Measurements from ENCODE around the gene TMEM30B. TPM values are rescaled to one million over a fixed set of nuclear protein-coding genes. Genes with fewer than 3 reads are reported as not detected.
"Not testable (repeated sequence)": the region's sequence is repeated elsewhere in the genome, so short reads cannot be mapped to it uniquely, and the experiment has no call there.

The TMEM30B gene
- total and polyA plus RNA-seq, 5 donors, result 1.0 to 2.2 (median 1.5) TPM

DNA sequence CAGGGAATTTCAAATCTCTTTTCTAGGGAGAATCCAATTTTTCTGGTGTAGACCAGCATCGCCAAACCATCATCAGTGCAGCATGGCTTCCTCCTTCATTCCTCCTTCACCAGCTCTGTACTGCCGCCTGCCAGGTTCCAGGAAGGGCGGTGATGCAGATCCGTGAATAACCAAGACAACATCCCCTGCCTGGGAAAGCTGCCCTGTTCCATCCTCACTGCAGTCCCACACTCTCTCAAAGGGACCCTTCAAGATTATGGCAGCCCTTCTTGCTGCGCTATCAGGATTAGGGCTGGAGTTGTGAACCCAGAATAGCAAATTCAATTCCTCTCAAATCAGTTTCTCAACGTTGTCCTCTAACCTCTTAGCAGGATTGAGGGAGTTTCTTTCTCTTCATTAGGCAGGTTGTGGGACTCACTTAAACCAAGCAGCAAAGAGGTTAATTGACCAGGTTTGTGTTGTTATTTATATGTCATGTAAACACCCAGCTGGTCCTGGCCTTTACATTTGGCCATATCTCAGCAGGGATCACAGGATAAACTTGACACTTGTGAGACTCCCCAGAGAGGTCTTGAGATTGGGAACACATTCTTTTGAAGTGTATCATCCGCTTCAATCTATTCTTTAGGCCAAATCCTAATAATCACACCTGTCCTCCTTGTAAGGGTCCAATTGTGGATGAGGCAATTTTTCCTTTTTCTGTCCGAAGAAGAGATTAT is 26.2 kb downstream of the TMEM30B start:
- no peak overlapping the region for H3K4me3 ChIP-seq (ENCODE audit: low read length)
- 72% methylated on average over 8 of the region's 8 CpGs for WGBS
- no peak for ATAC-seq
- no peak for DNase-seq
- H3K9me3 ChIP-seq (ENCODE audit: control insufficient read depth, low read length), result no peaks in the 10 kb centered on the region
- H3K4me1 ChIP-seq (ENCODE audit: control insufficient read depth, insufficient read depth, low read length), result no peaks in the 10 kb centered on the region
- no peak overlapping the region for H3K27ac ChIP-seq (ENCODE audit: low read length)
- intact Hi-C loops (cut with DNase I), result loop anchor here in 3 of 4 donors (5.0 to 10.0 kb wide), 4 partner anchors 230 to 900 kb away; no protein-coding TSS in a partner anchor
- H3K27me3 ChIP-seq (ENCODE audit: control insufficient read depth, insufficient read depth), result no peaks in the 10 kb centered on the region

DNA sequence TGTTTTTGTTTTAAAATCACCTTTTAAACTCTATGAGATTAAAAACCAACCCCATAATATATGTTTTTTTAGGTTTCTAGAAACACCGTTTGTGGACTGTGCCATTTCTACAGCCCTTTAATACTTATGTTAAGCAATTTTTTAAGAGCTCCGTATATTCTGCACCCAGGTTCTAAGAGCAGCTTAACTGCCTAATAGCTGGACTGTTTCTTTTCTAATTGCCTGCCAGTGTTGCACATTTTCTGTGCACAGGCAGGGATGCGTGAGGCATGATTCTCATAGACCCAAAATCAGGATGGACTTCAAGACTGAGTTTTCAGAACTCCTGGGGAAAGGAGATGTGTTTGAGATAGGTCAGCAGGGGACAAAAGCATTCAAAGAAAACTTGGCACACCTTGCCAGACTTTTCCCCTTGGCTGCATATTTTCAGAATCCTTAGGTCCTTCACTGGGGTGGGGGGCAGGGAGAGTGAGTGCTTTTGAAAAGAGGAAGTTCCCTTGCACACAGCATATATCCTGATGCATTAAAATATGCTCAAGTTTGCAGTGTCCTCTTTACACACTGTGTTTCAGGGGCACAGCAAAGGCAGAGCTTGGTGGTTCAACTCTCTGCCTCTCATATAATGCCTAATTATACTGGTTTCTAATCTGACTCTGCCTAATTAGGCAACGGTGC is 27.9 kb downstream of the TMEM30B start:
- no peak overlapping the region for H3K27ac ChIP-seq (ENCODE audit: low read length)
- WGBS, result 50% methylated on average over 4 of the region's 4 CpGs
- no peak for ATAC-seq
- no peaks in the 10 kb centered on the region for H3K4me1 ChIP-seq (ENCODE audit: control insufficient read depth, insufficient read depth, low read length)
- H3K27me3 ChIP-seq (ENCODE audit: control insufficient read depth, insufficient read depth), result no peaks in the 10 kb centered on the region
- no peak overlapping the region for H3K4me3 ChIP-seq (ENCODE audit: low read length)
- H3K9me3 ChIP-seq (ENCODE audit: control insufficient read depth, low read length), result no peaks in the 10 kb centered on the region
- intact Hi-C loops (cut with DNase I), result loop anchor here (2.0 to 10.0 kb wide), 5 partner anchors 228 to 898 kb away; no protein-coding TSS in a partner anchor
- no peak for DNase-seq

DNA sequence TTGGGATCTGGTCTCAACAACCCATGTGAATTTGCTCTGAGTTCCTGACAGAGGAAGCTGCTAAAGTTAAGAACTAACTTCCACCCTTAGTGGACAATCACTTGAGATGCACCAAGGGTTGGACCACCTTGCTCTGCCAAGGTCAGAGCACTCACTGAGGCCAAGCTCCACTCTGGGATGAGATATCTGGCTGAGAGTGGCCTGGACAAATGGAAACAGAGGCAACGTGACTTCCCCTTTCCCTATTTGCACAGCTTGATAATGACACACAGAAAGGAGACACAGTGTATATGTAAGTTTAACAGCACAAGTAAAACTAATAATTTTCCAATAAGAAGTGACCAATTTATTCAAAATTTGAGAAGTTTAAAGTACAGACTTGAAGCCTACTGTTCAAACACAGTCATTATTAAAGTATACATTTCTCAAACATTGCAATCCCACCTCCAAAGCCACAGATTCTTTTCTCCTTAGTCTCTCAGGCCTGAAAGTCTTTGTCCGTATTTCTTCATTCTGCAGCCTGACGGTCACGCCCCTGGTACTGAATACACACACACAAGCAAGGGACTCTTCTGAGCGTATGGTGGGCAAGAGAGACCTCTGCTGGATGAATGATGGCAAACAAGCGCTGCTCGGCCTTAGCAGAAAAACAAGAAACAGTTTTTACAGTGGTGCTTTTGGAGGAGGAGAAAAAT is 28.6 kb downstream of the TMEM30B start:
- 10% methylated on average over 7 of the region's 7 CpGs for WGBS
- Histone ChIP-seq H3K4me3 (ENCODE audit: low read length) (no peak overlapping the region), H3K27ac (ENCODE audit: low read length) (no peak overlapping the region), H3K4me1 (ENCODE audit: control insufficient read depth, insufficient read depth, low read length) (no peaks in the 10 kb centered on the region), H3K27me3 (ENCODE audit: control insufficient read depth, insufficient read depth) (no peaks in the 10 kb centered on the region), H3K9me3 (ENCODE audit: control insufficient read depth, low read length) (no peaks in the 10 kb centered on the region)
- intact Hi-C loops (cut with DNase I), result loop anchor here (2.0 to 10.0 kb wide), 5 partner anchors 228 to 898 kb away; no protein-coding TSS in a partner anchor
- ATAC-seq, result peak; percentile 96
- peak; percentile 67 to 84 (median 77) for DNase-seq

DNA sequence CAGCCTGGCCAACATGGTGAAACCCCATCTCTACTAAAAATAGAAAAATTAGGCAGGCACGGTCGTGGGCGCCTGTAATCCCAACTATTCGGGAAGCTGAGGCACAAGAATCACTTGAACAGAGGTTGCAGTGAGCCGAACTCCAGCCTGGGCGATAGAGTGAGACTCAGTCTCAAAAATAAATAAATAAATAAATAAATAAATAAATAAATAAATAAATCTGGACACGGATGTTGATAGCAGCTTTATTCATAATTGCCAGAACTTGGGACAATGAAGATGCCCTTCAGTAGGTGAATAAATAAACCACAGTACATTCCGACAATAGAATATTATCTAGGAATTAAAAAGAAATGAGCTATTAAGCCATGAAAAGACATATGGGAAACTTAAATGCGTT is 31.1 kb downstream of the TMEM30B start:
- DNase-seq, result no peak
- WGBS, result 87% methylated on average over 9 of the region's 9 CpGs
- Histone ChIP-seq H3K27ac (ENCODE audit: low read length) (no peak overlapping the region), H3K4me1 (ENCODE audit: control insufficient read depth, insufficient read depth, low read length) (no peaks in the 10 kb centered on the region), H3K27me3 (ENCODE audit: control insufficient read depth, insufficient read depth) (no peaks in the 10 kb centered on the region), H3K4me3 (ENCODE audit: low read length) (no peak overlapping the region), H3K9me3 (ENCODE audit: control insufficient read depth, low read length) (no peaks in the 10 kb centered on the region)
- no peak for ATAC-seq
- intact Hi-C loops (cut with DNase I), result loop anchor here in 3 of 4 donors (5.0 to 10.0 kb wide), 4 partner anchors 225 to 895 kb away; no protein-coding TSS in a partner anchor

DNA sequence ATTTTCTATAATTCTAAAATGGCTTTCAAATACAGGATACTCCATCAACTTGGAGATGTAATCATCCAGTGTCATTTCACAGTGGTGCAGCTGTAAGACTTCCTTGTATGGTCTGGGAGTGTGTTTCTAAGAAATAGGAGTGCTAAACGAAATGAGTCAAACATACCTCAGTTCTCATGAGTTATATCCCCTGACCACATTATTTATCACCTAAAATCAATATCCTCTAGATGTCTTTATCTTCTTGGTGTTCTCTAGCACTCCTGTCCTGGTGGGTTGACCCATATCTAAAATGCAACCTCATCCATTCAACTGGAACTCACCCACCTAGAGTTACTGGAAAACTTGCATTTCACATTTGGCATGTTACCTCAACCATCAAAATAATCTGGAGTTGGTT is 33.2 kb downstream of the TMEM30B start:
- H3K4me3 ChIP-seq (ENCODE audit: low read length), result no peak overlapping the region
- H3K27ac ChIP-seq (ENCODE audit: low read length), result no peak overlapping the region
- no peak for ATAC-seq
- intact Hi-C loops (cut with DNase I), result loop anchor here in 1 of 4 donors (10.0 kb wide), 1 partner anchor 523 kb away; the partner anchor contains the start of gene SIX4
- DNase-seq, result no peak
- no peaks in the 10 kb centered on the region for H3K4me1 ChIP-seq (ENCODE audit: control insufficient read depth, insufficient read depth, low read length)
- H3K9me3 ChIP-seq (ENCODE audit: control insufficient read depth, low read length), result no peaks in the 10 kb centered on the region
- 51% methylated on average over 1 of the region's 1 CpG for WGBS
- no peaks in the 10 kb centered on the region for H3K27me3 ChIP-seq (ENCODE audit: control insufficient read depth, insufficient read depth)

DNA sequence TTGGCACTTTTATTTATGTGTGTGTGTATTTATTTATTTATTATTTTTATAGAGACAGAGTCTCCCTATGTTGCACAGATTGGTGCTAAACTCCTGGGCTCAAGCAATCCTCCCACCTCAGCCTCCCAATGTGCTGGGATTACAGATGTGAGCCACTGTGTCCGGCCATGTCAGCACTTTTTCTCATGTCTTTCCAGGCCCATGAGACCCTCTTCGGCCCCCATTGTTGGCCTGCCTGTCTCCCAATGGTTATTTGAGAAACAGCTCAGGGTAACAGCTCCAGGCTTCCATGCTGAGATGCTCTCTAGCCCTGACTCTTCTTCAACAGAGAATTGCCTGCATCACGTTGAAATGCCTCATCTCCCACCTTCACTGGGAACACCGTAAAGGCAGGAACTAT is 34.4 kb downstream of the TMEM30B start:
- Histone ChIP-seq H3K9me3 (ENCODE audit: control insufficient read depth, low read length) (no peaks in the 10 kb centered on the region), H3K4me1 (ENCODE audit: control insufficient read depth, insufficient read depth, low read length) (no peaks in the 10 kb centered on the region), H3K27ac (ENCODE audit: low read length) (no peak overlapping the region), H3K4me3 (ENCODE audit: low read length) (no peak overlapping the region), H3K27me3 (ENCODE audit: control insufficient read depth, insufficient read depth) (no peaks in the 10 kb centered on the region)
- intact Hi-C loops (cut with DNase I), result loop anchor here in 1 of 4 donors (10.0 kb wide), 1 partner anchor 522 kb away; the partner anchor contains the start of gene SIX4
- ATAC-seq (no peak), DNase-seq (no peak)
- WGBS, result 82% methylated on average over 4 of the region's 4 CpGs

DNA sequence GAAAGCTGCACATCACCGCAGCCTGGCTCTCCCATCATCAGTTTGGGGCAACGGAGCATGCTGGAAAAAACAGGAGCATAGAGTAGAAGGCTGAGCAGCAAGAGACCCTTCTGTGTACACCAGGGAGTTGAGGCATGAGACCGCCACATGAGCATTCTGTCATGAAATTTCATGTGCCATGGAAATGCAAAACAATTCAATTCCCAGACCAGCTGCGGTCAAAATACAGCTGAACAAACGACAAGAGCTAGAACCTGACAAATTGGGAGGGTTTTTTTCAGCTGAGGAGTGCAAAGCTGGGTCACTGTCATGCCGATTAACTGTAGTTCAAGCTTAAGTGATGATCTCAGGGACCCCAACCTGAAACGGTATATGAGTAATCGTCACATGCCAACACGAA is 37.1 kb downstream of the TMEM30B start:
- WGBS, result 80% methylated on average over 9 of the region's 9 CpGs
- DNase-seq (no peak), ATAC-seq (no peak)
- H3K4me1 ChIP-seq (ENCODE audit: control insufficient read depth, insufficient read depth, low read length), result no peaks in the 10 kb centered on the region
- H3K27me3 ChIP-seq (ENCODE audit: control insufficient read depth, insufficient read depth), result peaks cover 3% of the 10 kb centered on the region
- H3K4me3 ChIP-seq (ENCODE audit: low read length), result no peak overlapping the region
- peaks cover 1% of the 10 kb centered on the region for H3K9me3 ChIP-seq (ENCODE audit: control insufficient read depth, low read length)
- intact Hi-C loops (cut with DNase I), result loop anchor here in 1 of 4 donors (10.0 kb wide), 1 partner anchor 519 kb away; the partner anchor contains the start of gene SIX4
- H3K27ac ChIP-seq (ENCODE audit: low read length), result no peak overlapping the region

DNA sequence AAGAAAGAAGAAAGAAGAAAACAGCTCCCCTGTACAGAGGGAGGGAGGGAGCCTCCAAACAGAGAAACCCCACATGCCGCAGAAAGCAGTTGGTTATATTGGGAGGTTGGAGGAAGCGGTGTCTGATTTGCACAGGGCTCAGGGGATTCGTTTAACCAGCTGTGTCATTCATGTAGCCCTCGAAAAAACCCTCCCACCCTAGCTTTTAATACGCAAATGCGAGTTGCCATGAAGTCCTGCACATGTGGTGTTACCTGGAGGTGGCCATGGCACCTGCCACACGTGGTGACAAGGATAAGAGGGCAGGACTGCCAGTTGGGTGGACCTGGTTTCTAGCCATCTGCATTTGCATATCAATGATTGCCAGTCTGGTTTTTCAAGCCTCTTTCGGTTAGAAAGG is 40.9 kb downstream of the TMEM30B start:
- Histone ChIP-seq H3K4me1 (ENCODE audit: control insufficient read depth, insufficient read depth, low read length) (no peaks in the 10 kb centered on the region), H3K9me3 (ENCODE audit: control insufficient read depth, low read length) (peaks cover 1% of the 10 kb centered on the region), H3K27ac (ENCODE audit: low read length) (no peak overlapping the region), H3K4me3 (ENCODE audit: low read length) (no peak overlapping the region), H3K27me3 (ENCODE audit: control insufficient read depth, insufficient read depth) (peaks cover 3% of the 10 kb centered on the region)
- DNase-seq (no peak), ATAC-seq (no peak)
- intact Hi-C loops (cut with DNase I), result loop anchor here in 1 of 4 donors (10.0 kb wide), 1 partner anchor 515 kb away; the partner anchor contains the start of gene SIX4
- 70% methylated on average over 8 of the region's 8 CpGs for WGBS

DNA sequence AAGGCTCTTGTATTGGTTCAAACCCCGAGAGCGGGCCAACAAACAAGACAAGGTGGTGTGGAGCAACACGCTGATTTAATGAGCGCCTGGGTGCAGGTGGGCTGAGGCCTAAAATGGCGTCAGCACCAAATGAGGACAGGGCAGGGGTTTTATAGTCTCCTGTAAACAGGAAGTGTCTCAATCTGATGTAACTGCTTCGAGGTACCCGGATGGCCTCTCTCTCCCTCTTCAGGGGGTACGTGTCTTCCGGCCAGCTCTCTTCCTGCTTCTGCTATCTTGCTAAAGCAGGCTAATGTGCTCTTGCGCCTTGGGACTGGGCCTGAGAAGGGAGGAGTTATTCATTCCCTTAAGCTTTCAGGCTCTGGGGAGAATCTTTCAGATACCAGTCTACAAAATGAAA is 41.9 kb downstream of the TMEM30B start:
- H3K27me3 ChIP-seq (ENCODE audit: control insufficient read depth, insufficient read depth); H3K4me1 ChIP-seq (ENCODE audit: control insufficient read depth, insufficient read depth, low read length); DNase-seq; H3K27ac ChIP-seq (ENCODE audit: low read length); intact Hi-C loops (cut with DNase I); H3K9me3 ChIP-seq (ENCODE audit: control insufficient read depth, low read length); H3K4me3 ChIP-seq (ENCODE audit: low read length); ATAC-seq: not testable (repeated sequence)
- 66% methylated on average over 10 of the region's 10 CpGs for WGBS

DNA sequence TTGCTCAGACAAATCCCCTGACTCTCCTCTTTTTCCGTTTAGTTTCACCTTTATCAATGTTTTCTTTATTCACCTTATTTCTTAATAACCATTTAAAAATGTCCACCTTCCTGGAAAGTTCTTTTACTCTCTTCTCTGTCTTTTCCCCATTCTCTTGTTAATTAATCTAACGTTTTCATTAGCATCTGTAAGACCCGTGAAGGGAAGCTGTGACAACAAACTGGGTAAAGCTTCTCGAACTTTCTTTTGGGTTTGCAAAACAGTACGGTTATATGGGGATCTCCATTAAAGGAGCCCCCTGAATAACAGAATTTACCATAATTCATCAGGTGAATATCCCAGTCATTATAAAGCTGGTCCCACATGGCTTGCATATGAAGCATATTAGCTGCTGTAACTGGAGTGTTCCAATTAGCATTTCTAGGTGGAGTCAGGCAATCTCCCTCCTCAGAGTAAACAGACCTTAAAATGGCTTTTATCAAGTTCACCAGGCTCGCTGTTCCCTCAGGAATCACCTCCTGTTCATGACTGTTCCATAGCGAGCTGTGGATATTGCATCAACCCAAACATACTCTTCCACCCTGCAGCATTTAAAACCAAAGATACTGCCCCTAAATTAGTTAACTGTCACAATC is 42.4 kb downstream of the TMEM30B start:
- intact Hi-C loops (cut with DNase I), result no loop called here
- 49% methylated on average over 7 of the region's 7 CpGs for WGBS

More for the DNA sequence above, 42.4 kb downstream of the TMEM30B start:
- peaks cover 1% of the 10 kb centered on the region for H3K9me3 ChIP-seq (ENCODE audit: control insufficient read depth, low read length)
- H3K27ac ChIP-seq (ENCODE audit: low read length), result no peak overlapping the region
- ATAC-seq (no peak), DNase-seq (no peak)
- no peaks in the 10 kb centered on the region for H3K4me1 ChIP-seq (ENCODE audit: control insufficient read depth, insufficient read depth, low read length)
- H3K27me3 ChIP-seq (ENCODE audit: control insufficient read depth, insufficient read depth), result peaks cover 3% of the 10 kb centered on the region
- no peak overlapping the region for H3K4me3 ChIP-seq (ENCODE audit: low read length)
